BJ (cell line): ENCODE measurements around the gene EPB41L2. TPM values are rescaled to one million over a fixed set of nuclear protein-coding genes. Genes with fewer than 3 reads are reported as not detected.

ENCODE experiments used
- CTCF ChIA-PET: fragments of 350-600 bp; formaldehyde crosslinking; extraction: SDS; loops from one replicate; lab custom pipeline; 2021; ENCODE audit warnings: antibody characterized with exemption, inconsistent platforms; lab: Yijun Ruan, JAX
- POLR2A ChIA-PET: fragments of 300-600 bp; sonication (Branson Sonifier 250); formaldehyde crosslinking; extraction: SDS; loops from one replicate; lab custom pipeline; 2021; ENCODE audit warnings: antibody characterized with exemption; lab: Charles Lee
- DNase-seq: peaks from one replicate; pipeline ENCODE4 v3.0.0-alpha.2; 2011; ENCODE audit warnings: low read depth
- H3K27me3 ChIP-seq: 2 replicates; pipeline ENCODE4 v1.6.0; 2011; ENCODE audit warnings: low read length; ENCODE audit not compliant: control insufficient read depth, insufficient read depth
- H3K36me3 ChIP-seq: 2 replicates; pipeline ENCODE4 v1.5.1; 2011; ENCODE audit warnings: low read length; ENCODE audit not compliant: control insufficient read depth, insufficient read depth
- H3K4me3 ChIP-seq: 2 replicates; pipeline ENCODE4 v1.5.1; 2011; ENCODE audit warnings: low read depth, mild to moderate bottlenecking, control low read depth, low read length
- CTCF ChIP-seq: IDR thresholded peaks from 2 replicates; pipeline ENCODE4 v1.5.1; 2011; ENCODE audit warnings: low read depth, mild to moderate bottlenecking, control low read depth, inconsistent platforms, low read length, moderate library complexity; ENCODE audit not compliant: insufficient read depth
- polyA plus RNA-seq: library from polyadenylated mRNA; depleted of rRNA; stranded (reverse); fragments of >200 nt; gene quantifications from 2 replicates; pipeline ENCODE4 v1.2.3, GENCODE V29; 2011; rRNA removed

EPB41L2 gene
- polyA plus RNA-seq, 1 experiment = 24.5 TPM

GRCh38 chr6:130794010-130794697 is 268.9 kb downstream of the EPB41L2 start:
- TF ChIP-seq CTCF = no peak
- no peak for DNase-seq
- no peaks in the 10 kb centered on the region for H3K36me3 ChIP-seq
- ChIA-PET POLR2A (no interaction called here), CTCF (interaction anchor here (1.0 kb wide), 1 partner anchor 10 kb away, joined by 3 read pairs; no protein-coding TSS in a partner anchor)
- no peak overlapping the region for H3K4me3 ChIP-seq
- H3K27me3 ChIP-seq = no peaks in the 10 kb centered on the region

Other genes starting within 250 kb of the EPB41L2 start
- not detected in 2 replicates for gene SMLR1, start 235.8 kb downstream of the EPB41L2 start, polyA plus RNA-seq
- 0.63 and 1.3 TPM in 2 replicates for gene AKAP7, start 72.2 kb upstream of the EPB41L2 start, polyA plus RNA-seq